HG03432 (cell line): ENCODE data around the gene TCOF1.

Experiments
- ATAC-seq: cut with Tn5 transposase; IDR thresholded peaks from one replicate; pipeline ENCODE4 v1.9.1; 2021; ENCODE audit warnings: mild to moderate bottlenecking, moderate library complexity; ENCODE audit not compliant: unreplicated experiment

TCOF1 gene

DNA sequence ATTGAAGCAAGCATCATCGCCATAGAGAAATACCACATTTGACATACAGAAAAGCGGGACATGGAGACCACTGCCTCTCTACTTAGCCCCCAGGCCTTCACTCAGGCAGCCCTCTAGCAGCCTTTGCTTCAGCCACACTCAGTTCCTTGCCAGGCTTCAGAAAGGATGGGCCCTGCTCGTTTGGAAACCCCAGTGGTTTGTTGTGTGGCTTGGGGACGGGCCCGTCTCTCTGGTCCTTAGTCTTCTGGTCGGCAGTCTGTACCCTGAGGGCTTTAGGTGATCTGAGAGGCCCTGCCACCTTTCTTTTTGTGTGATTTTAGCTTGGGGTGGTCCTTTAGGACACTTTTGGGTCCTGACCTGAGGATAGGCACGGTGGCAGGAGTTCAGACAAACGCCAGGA is 33.7 kb upstream of the TCOF1 start:
- no peak for ATAC-seq

DNA sequence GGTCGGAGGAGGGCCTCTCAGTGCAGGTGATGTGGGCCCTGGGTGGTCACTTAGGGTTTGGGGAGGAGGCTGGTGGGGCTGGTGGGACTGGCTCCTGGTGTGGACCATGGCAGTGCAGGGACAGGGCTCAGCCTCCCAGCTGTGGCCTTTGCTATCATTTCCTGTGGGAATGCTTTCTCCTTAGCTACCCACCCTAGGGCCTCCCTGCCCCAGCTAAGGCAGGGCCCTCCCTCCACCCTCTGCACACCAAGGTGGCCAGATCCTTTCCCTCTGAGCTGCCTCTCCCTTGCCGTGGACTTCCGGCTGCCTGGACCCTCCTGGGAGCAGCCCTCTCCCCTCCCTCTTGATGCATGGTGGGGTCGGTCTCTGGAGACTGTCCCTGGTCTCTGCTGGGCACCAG is 32.1 kb upstream of the TCOF1 start:
- ATAC-seq, result no peak

DNA sequence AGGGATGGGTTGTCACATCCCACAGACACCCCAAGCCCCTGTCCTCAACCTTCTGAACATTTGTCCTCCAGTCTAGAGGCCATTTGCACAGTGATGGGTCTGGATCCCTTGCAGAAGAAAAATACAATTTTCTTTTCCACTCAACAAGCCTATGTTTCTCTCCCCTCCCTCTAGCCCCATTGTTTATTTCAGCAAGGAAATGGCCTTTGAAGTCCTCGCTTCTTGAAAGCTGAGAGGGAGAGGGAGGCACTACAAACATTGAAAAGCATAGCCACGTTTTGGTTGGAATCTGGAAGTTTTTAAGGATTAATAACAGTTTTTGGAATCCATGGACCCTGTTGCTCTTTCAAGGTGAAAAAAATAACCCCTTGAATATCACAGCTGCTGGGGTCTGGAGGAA is 30.8 kb upstream of the TCOF1 start:
- ATAC-seq, result no peak

DNA sequence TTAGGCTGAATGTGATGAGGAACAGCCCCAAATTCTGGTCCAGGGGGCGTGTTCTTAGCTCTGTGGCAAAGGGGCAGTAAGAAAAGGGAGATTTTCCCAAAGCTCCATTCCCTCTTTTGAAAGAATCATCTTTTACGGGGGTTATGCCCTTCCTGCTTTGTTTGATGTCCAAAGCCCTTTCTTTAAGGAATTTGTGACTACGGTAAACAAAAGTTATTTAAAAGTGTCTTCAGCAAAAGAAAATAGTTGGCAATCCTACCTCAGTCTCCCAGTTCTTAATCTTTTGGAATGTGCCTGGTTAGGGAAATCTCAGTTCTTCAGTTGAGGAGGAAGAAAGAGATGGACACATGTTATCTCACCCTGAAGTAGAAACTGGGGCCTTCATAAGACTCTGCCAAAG is 30.4 kb upstream of the TCOF1 start:
- ATAC-seq, result no peak

DNA sequence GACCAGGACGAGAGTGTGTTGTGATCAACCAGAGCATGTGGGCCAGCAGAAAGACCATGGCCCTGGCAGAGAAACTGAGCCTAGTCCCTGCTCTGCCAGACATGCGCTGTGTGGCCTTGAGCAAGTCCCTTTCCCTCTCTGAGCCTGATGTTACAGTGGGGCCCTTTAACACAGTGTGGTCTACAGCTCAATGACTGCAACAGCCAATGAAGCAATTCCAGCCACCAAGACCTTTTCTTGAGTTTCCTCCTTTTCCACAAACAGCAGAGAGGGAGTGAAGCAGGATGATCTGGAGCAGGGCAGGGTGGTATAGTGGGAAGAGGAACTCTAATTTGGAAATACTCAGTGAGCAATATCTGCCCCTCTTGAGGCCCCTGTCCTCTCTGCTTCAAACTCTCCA is 29.0 kb upstream of the TCOF1 start:
- ATAC-seq, result no peak

DNA sequence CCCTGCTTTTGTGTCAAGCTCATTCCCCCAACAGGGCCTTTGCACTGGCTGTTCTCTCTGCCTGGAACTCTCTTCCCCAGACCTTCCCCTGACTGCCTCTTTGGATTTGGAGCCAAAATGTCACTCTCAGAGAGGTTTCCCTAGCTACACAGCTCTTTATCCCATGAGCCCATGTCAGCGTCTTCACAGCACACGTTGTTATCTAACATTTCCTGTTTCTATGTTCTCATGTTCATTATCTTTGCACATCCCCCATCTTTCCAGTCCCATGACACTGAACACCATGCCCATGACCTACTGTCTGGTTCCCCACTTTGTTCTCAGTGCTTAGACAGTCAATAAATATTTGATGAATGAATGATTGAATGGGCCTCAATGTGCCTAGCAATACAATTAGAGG is 28.5 kb upstream of the TCOF1 start:
- no peak for ATAC-seq

DNA sequence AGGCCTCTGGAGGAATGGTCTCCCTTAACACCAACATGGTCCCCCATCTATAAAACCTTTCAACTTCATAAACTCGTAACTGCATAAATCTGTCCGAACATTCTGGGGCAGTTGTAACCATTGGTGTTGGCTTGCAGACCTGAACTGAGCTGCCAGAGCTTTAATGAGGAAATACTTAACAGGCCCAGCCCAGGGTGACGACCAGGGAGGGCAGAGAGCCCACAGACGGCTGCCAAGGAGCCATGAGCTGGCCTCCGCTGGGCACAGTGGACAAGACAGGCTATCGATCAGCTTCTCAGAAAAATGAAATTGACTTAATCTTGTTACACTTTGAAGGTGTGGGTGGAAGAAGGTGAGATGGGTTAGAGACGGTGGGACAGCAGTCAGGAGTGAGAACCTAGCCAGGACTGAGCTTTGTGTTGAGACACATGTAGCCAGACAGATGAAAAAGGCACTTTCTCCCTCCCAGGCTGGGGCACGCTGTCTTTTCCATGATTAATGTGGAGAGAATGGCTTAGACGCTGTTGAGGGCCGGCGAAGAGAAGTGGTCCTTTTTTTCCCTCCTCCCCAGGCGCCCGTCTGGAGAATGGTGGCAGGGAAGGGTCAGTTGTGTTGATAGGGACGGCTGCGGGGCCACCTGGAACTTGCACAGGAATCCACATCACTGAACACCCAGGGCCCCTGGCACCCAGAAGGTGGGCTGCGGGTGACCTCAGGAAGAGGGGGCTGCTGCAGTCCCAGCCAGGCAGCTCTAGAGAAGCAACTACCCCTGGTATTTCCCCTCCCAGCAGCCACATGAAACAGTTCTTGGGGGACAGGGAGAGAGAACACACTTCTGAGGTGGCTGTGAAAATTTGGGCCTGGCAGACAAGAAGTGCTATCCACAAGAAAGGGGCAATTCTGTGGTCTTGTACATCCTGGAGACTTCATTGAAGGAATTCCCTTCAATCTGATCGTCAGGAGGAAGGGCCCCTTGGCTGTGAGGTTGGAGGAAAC is 27.3 kb upstream of the TCOF1 start:
- ATAC-seq, result no peak

DNA sequence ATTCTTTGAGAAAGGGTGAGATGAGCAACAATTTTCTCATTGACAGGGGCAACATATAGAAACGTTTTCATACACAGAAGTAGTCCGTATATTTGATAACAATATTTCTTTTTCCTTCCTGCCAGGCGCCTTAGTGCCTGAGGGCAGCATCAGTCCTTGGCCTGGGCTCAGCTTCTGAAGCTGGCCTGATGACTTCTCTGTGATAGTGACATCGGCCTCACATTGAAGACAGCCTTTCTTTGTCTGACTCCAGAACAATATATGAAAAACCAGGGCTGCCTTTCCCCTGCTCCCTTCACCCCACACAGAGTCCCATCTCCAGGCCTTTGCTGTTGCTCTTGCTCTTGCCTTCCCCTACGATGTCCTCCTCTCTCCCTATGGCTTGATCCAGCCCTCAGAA is 24.1 kb upstream of the TCOF1 start:
- no peak for ATAC-seq

DNA sequence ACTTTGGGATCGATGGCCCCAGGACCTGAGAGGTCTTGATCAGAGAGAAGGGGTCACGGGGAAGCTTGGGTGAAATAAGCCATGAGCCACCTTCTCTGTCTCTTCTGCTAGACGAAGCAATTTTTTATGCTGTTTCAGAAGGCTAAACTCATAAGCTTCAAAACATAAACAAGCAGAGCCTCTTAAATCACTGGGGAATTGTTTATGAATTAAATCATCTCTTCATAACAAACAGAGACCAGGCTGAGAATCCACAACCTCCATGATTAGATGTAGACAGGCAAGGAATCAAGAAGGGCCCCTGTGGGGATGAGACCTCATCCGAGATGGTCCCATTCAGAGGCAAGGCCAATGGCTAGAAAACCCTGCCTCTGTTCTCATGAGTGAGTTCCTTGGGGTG is 21.7 kb upstream of the TCOF1 start:
- ATAC-seq, result no peak

DNA sequence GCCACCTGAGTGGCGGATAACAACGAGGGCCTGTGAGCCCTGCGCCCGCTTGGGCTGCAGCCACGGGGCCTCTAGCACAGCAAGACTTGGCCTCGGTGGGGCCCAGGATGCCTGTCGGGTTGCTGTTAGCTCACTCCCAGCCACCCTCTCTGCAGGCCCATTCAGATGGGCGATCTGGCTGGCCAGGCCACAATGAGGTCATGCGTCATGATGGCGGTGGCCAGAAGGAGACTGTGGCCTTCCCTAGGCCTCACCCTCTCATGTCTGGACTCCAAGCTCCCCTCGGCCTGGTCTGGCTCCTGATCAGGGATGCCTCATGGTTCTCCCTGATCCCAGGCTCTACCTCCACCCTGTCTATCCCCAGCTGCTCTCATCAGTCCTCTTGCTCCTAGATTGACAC is 19.0 kb upstream of the TCOF1 start:
- ATAC-seq, result no peak

DNA sequence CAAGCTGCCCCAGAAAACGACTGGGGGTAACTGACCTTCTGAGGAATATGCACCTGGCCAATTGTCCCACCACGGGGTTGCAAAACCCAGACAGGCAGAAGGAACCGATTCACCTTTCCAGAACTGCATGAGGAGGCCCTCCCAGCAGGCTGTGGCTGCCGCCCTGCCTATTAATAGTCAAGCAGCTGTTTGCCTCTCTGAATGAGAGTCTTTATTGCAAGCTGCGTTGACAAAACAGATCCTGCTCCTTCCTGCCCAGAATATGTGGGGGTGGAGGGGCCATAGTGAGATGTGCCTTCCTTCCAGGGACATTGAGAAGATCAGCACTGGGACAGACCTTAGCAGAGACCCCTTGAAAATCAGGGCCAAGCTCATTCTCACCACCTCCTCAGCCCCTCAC is 18.3 kb upstream of the TCOF1 start:
- no peak for ATAC-seq

DNA sequence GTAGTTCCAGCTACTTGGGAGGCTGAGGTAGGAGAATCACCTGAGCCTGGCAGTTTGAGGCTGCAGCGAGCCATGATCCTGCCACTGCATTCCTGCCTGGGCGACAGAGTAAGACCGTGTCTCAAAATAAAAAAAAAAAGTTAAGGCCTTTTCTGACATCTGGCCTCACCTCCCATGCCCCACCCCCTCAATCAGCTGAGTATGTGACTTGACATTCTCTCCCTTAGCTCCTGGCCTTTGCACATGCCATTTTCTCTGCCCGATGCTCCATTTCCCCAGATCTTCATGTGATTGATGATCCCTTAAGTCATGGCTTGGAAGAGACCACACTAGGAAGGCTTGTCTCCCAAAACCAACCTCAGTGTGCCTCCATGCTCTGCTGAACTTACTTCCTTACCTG is 17.7 kb upstream of the TCOF1 start:
- no peak for ATAC-seq

DNA sequence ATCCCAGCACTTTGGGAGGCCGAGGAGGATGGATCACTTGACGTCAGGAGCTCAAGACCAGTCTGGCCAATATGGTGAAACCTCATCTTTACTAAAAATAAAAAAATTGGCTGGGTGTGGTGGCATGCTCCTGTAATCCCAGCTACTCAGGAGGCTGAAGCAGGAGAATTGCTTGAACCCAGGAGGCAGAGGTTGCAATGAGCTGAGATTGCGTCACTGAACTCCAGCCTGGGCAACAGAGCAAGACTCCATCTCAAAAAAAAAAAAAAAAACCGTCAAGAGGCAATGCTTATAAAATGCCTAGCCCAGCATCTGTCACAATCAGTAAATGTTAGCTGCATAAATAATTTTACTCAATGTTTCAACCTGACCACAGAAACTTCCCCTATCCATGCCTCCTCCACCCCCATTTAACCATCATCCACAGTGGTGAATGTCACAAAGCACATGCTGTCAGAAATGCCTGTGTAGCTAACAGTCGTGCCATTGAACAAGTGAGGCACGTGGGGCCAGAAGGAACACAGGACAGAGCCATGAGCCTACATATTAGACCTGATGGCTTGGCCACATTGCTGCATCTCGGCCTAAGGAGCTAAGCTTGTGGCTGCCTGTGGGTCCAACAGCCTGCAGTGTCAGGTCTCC is 16.8 kb upstream of the TCOF1 start:
- ATAC-seq, result no peak

DNA sequence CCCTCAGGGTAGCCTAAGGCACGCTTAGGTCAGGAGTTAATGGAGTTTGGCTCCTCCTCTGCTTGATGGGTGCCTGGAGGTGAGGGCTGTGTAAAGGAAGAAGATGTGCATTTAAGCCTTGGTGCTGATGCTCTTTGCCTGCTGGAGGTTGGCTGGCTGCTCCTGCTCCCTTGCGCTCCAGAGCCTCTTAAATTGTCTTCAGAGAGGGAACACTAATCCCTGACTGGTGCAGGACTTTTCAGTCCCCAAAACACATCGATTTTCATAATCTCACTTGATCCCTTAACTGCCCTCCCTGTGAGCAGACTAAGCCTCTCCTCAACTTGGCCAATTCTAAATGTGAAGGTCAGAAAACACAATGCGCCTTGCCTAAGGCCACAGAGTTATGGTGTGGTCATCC is 16.2 kb upstream of the TCOF1 start:
- ATAC-seq, result no peak

DNA sequence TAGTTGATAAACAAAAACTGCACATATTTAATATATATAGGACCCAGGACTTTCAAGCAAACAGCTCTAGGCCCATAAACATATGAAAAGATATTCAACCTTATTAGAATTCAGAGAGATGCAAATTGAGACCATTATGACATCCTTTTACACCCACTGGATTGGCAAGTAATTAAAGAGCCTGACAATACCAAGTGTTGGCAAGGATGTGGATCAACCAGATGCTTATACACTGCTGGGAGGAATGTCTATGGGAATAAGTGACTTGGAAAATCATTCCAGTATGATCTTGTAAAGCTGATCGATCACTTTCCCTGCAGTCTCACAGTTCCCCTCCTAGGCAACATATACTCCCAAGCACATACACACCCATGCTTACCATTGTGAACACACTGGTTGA is 15.5 kb upstream of the TCOF1 start:
- no peak for ATAC-seq

DNA sequence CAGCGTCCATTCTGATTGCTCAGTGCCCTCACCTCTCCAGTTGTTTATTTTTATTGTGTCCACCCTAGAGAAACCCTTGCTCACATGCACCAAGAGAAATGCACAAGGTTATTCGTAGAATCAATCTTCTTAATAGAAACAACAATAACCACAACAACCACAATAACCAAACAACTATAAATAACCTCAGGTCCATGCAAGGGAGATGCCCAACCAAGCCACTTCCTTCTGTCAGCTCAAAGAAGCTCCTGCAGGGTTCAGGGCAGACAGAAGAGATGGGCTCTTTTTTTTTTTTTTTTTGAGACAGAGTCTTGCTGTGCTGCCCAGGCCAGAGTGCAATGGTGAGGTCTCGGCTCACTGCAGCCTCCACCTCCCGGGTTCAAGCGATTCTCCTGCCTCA is 14.9 kb upstream of the TCOF1 start:
- ATAC-seq, result no peak

DNA sequence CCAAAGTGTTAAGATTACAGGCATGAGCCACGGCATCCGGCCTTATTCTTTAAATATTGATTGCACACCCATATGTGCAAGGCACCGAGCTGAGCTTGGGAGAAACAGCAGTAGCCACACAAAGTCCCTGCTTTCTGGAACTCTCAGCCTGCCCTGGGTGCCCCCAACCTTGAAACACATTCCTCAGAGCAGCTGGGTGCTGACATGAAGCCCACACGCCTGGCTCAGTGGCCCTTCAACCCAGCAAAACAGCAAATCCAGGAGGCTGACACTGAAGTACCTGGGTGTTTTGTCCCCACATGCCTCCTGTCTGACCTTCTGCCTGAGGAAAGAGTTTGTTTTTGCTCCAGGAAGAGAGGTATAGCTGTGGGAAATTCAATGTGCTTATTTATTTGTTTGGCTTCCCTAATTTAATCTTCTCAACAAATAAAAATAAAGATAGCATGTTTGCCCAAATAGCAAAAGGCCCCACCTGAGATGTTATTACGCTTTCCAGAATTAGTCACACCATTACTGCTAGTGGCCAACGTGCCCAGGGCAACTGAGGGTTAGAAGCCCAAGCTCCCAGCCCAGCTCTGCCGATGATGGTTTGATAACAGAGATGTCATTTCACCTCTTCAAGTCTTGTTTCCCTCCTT is 13.4 kb upstream of the TCOF1 start:
- no peak for ATAC-seq

DNA sequence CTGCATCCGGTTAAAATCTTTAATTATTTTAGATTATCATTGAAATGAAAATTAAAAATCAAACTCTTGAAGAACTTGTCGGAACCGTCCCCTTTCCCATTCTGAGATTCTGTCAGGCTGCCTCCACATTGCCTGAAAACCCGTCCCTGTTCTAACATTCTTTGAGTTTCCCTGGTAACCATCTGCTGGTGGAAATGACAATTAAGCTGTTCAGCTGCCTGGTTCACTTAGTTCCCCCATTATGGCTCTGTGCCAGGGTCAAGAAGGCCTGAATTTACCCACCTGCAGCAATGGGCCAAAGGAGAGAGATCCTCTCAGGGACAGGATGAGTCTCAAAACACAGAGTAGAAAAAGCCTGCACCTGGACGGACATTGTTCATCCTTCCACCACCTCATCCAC is 11.8 kb upstream of the TCOF1 start:
- ATAC-seq, result no peak

DNA sequence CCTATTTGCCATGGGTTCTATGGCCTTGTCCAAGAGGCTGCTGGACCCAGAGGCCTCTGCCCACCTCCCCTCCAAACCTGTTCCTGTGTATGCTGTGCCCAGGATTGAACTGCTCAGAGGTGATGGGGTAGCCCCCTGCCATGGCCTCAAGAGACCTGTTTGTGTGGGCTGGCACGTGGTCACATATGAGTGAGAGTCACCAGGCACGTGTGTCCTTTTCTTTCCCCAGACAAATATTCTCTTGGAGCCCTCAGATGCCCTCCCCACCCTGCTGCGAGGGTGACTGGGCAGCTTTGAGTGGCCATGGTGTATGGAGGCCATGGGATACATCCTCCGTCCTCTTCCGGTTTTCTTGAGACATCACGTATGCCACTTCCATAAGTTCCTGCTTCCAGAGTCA is 10.9 kb upstream of the TCOF1 start:
- ATAC-seq, result no peak

DNA sequence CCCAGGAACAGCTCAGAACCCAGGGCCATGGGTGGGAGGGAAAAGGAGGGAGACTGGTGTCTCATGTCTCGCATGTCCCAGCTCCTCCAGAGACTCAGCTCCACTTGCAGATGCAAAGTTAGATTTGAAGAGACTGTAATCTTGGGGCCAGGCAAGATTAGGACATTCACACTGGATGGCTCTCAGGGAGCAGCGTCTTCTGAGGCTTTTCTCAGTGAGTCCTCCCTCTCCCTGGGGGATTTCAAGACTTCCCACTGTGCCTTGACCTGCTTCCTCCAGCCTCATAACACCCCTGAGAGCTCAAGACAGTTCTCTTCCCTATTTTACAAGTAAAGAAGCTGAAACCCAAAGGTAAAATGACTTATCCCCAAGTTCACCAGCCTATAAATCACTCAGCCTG is 10.5 kb upstream of the TCOF1 start:
- no peak for ATAC-seq

DNA sequence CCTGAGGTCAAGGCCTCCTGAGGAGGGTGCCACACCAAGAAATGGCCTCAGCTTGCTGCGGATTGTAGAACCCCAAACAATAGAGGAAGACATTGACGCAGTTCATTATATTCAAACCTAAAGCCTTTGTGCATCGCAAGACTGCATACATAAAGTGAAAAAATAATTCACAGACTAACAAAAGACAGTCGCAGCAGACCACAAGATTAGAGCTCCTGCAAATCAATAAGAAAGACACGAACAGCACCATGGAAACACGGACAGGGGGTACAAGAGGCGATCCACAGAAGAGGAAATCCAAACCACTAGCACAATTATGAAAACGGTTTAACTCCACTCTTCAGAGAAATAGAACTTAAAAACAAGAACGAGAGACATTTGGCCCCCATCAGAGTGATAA is 10.0 kb upstream of the TCOF1 start:
- ATAC-seq, result no peak

DNA sequence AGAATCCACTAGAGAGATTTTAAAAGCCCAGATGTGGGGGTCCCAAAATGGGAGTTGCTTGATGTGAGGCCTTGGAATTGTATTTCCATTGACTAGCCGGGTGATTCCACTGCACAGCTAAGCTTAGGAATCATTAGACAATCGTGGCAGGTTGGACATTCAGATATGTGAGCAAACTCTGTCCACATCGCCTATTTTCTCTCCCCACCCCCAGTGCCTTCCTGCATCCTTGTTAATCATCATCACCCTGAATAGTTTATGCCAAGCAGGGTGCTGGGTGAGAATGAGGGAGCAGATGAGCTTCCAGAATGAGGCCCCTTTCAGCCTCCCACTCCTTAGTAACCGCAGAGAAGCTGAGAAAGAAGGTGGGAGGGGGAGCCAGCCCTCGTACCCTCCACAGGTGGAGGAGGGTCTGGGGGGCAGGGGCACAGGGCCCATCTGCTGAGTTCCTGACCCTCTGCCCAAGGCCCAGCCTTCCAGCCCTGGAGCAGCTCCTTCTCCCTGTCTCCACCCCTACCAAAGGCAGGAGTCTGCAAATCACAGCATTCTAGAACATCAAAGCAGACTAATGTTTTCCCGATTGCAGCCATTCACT is 7.7 kb upstream of the TCOF1 start:
- no peak for ATAC-seq
